GM19397 (cell line): Measurements from ENCODE around the gene HMGA1.
"Not testable (repeated sequence)": the region's sequence is repeated elsewhere in the genome, so short reads cannot be mapped to it uniquely, and the experiment has no call there.

Experiments
- ATAC-seq: cut with Tn5 transposase; IDR thresholded peaks from one replicate; pipeline ENCODE4 v1.9.1; 2021; ENCODE audit warnings: mild to moderate bottlenecking, moderate library complexity; ENCODE audit not compliant: unreplicated experiment

HMGA1 gene

GRCh38 chr6:34259529-34260069 lies 22.9 kb downstream of the HMGA1 start:
- ATAC-seq: no peak

DNA sequence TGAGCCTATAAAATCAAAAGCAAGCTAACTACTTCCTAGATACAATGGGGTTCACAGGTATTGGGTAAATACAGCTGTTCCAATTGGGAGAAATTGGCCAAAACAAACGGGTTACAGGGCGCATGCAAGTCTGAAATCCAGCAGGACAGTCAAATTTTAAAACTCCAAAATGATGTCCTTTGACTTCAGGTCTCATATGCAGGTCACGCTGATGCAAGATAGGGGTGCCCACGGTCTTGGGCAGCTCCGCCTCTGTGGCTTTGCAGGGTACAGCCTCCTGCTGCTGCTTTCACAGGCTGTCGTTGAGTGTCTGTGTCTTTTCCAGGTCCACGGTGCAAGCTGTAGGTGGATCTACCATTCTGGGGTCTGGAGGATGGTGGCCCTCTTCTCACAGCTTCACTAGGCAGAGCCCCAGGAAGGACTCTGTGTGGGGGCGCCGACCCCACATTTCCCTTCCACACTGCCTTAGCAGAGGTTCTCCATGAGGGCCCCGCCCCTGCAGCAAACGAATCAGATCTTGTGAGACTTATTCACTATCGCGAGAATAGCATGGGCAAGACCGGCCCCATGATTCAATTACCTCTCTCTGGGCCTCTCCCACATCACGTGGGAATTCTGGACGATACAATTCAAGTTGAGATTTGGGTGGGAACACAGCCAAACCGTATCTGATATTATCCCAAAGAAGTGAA lies 24.0 kb downstream of the HMGA1 start:
- ATAC-seq: no peak

GRCh38 chr6:34263484-34263883 lies 26.8 kb downstream of the HMGA1 start:
- ATAC-seq: not testable (repeated sequence)

DNA sequence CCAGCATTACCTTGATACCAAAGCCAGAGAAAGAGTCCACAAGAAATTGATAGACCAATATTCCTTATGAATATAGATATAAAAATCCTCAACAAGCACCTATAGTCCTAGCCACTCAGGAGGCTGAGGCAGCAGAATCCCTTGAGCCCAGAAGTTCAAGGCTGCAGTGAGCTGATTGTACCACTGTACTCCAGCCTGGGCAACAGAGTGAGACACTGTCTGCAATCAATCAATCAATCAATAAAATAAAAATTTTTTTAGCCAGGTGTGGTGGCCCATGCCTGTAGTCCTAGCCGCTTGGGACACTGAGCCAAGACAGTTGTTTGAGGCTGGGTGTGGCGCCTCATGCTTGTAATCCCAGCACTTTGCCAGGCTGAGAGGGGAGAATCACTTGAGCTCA lies 31.1 kb downstream of the HMGA1 start:
- no peak for ATAC-seq

GRCh38 chr6:34269132-34269531 lies 32.5 kb downstream of the HMGA1 start:
- not testable (repeated sequence) for ATAC-seq

GRCh38 chr6:34269658-34270341 lies 33.1 kb downstream of the HMGA1 start:
- not testable (repeated sequence) for ATAC-seq

DNA sequence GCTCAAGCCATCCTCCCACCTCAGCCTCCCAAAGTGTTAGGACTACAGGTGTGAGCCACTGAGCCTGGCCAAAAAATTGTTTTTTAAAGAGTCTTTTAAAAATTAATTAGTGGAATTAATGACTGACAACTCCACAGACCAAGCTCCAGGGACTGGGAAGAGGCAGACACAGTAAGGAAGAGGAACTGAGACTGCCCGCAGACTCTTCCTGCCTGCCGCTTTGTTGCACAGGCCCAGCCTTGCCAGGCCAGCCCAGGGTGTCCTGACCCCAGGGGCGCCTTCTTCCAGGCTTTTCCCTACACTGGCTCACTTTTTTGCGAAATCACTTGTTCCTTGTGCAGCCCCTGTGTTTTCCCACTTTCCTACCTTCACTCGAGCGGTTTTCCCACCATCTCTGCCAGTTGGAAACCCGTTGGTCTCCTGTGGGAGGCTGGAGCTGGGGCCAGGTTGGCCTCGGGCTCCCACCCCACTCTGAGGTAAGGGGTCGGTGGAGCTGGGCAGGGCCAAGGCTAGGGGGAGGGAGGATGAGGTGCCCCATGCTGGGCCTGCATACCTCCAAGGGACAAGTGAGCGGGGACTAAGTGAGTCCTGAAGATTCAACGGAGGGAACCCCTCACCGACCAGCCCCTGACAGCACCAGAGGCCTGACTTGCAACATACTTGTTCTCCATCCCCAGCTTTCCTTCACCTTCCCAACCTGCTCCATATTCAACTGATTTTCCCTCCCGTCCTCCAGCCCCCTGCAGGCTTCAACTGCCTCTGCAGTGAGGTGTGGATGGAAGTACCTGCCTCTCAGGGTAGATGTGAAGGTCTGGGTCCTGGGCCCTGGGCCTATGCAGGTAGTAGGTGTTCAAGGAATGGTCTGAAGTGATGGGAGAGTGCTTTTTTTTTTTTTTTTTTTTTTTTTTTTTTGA lies 35.6 kb downstream of the HMGA1 start:
- ATAC-seq: no peak

DNA sequence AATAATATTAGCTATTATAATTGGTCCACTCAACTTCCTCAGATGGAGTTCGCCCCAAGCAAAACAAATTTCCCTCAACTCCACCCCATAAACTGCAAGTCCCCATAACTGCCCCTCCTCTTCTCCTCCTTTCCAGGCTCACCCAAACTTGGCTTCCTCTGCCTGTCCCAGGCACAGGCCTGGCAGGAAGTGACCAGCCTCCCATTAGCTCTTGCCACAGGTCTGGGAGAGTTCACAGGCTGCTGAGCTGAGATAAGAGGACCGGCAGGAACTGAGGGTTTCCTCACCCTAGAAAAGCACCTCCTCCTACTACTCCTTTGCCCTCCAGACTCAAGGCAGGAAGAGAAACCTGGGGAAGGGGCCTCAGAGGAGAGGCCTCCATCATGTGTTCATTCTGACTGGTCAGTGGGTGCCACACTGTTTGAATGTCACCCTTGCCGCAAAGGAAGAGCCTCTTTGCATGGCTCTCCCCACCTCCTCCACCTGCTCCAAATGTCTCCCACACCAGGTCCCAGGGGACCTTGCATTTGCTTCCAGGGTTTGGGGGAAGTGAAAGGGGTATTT lies 36.7 kb downstream of the HMGA1 start:
- no peak for ATAC-seq

GRCh38 chr6:34274129-34274528 lies 37.5 kb downstream of the HMGA1 start:
- no peak for ATAC-seq

GRCh38 chr6:34275128-34275804 lies 38.6 kb downstream of the HMGA1 start:
- no peak for ATAC-seq

- no peak for ATAC-seq
Observed at GRCh38 chr6:34276191-34276590, 39.5 kb downstream of the HMGA1 start.

- no peak for ATAC-seq
Observed at GRCh38 chr6:34276881-34277762, 40.4 kb downstream of the HMGA1 start.

GRCh38 chr6:34277763-34278112 lies 41.1 kb downstream of the HMGA1 start:
- no peak for ATAC-seq

DNA sequence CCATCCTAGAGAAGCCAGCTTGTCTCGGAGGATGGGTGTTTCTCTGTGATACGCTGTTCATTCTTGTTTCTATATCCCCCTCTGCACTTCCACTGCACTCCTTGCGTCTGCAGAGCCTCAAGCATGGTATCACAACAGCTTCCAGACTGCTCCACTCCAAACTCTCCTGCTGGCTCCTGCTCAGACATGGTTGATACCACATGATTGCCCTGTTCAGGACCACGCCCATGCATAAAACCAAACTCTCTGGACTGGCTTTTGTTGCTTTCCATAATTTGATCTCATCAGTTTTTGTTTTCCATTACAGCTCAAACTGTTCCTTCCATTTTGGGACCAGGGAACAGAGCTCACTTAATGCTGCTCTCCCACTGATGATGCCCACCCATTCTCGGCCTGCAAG lies 42.2 kb downstream of the HMGA1 start:
- no peak for ATAC-seq

GRCh38 chr6:34280216-34280615 lies 43.5 kb downstream of the HMGA1 start:
- no peak for ATAC-seq

GRCh38 chr6:34281702-34282334 lies 45.1 kb downstream of the HMGA1 start:
- no peak for ATAC-seq

DNA sequence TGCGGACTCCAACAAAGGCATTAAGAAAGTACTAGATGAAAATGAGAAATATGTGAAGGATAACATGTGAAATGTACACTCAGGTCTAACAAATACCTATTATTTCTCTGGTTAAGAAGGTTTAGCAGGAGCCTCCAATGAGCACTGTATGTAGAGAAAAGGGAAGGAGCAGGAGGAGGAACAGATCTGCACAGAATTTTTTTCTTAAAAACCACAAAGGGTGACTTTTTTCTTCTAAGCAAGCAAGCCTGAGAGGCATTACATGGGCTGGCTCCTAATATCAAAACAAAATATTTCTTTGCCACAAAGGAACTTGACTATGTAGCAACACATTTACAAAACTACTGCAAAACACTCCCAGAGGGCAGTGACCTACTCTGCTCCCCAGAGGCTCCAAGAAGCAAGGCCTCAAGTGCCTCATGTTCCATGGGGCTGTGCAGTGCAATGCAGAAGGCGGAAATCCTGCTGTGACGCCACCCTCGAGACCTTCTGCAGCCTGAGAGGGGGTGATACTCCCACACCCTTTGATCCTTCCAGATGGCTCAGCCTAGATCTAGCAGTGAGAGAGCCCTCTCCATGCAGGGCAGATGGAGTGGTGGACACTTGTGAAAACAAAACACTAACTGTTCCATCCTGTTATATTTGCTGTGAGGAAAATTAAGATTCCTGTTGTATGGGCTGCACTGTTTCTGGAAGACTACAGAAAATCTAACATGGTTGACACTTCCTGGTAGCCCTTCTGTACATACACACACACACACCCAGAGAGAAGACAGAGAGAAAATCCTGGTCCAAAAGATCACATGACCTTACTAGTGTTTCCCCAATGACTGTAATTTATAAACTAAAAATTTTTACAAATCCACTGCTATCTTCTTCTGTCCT lies 48.1 kb downstream of the HMGA1 start:
- ATAC-seq: no peak
